Thyroid gland (tissue), 4 donors: Measurements from ENCODE around the gene GLIS2. TPM values are rescaled to one million over a fixed set of nuclear protein-coding genes. Genes with fewer than 3 reads are reported as not detected.

Source experiments
- DNase-seq, 2 donors: peaks; one replicate each; pipeline ENCODE4 v3.0.0-alpha.2; 2019
- H3K27ac ChIP-seq, 3 donors: fragments of 200-600 bp; sonication (generic); 1 replicate in 2 of 3; 2 replicates in 1 of 3; pipeline ENCODE4 v1.5.1; 2016 to 2019; ENCODE audit warnings: mild to moderate bottlenecking in 1 of 3, moderate library complexity in 1 of 3
- H3K27me3 ChIP-seq: fragments of 200-600 bp; sonication (generic); one replicate; pipeline ENCODE4 v1.5.1; 2019
- H3K36me3 ChIP-seq, 2 donors: fragments of 200-600 bp; sonication (generic); one replicate each; pipeline ENCODE4 v1.5.1; 2016 to 2019
- H3K4me1 ChIP-seq, 2 donors: fragments of 200-600 bp; sonication (generic); one replicate each; pipeline ENCODE4 v1.5.1; 2017 to 2019
- H3K4me3 ChIP-seq, 3 donors: fragments of 200-600 bp; sonication (generic); replicated peaks in 1 of 3; 1 replicate in 2 of 3; 2 replicates in 1 of 3; pipeline ENCODE4 v1.5.1; 2016; ENCODE audit warnings: mild to moderate bottlenecking in 1 of 3
- H3K9me3 ChIP-seq: fragments of 200-600 bp; sonication (generic); one replicate; pipeline ENCODE4 v1.5.1; 2017
- CTCF ChIP-seq, 6 experiments: fragments of 200-600 bp in 3 of 6; fragments of 450-650 bp in 3 of 6; sonication (generic) in 3 of 6; IDR thresholded peaks; one replicate each; pipeline ENCODE4 v1.5.1; 2016 to 2019; ENCODE audit warnings: antibody characterized with exemption in 6 of 6, mild to moderate bottlenecking in 2 of 6, inconsistent platforms in 1 of 6, moderate library complexity in 1 of 6
- POLR2A ChIP-seq, 2 donors: fragments of 450-650 bp; IDR thresholded peaks; one replicate each; pipeline ENCODE4 v1.6.1; 2017; ENCODE audit warnings: antibody characterized with exemption in 2 of 2, mild to moderate bottlenecking in 2 of 2, moderate library complexity in 1 of 2
- WGBS, 2 donors: methylation state at CpG; one replicate each; pipeline ENCODE4 v1.1.5; 2017; 5-methylcytosine and 5-hydroxymethylcytosine counted together
- intact Hi-C: fragments of 100-400 bp; cut with DNase I; formaldehyde crosslinking; loops from one replicate; pipeline ENCODE4 v1.15.1; 2023
- total RNA-seq, 4 donors: library from RNA; depleted of rRNA; stranded (reverse); fragments of >200 nt; gene quantifications; one replicate each; pipeline ENCODE4 v1.2.3, GENCODE V29; 2016

Gene GLIS2
- total RNA-seq, 4 donors from 2014 or later, result 5.5 to 7.6 (median 6.7) TPM

- DNase-seq, result peak; percentile 54 to 74
- TF ChIP-seq POLR2A (IDR thresholded peaks at IDR 0.05), result no peak
- TF ChIP-seq CTCF (IDR thresholded peaks at IDR 0.05), result no peak
- H3K27ac ChIP-seq, result peak overlapping the region; percentile 81 to 95 (median 93)
- H3K36me3 ChIP-seq, result no peaks in the 10 kb centered on the region
- H3K27me3 ChIP-seq, result no peaks in the 10 kb centered on the region
- H3K4me1 ChIP-seq, result peaks cover 79 to 92% of the 10 kb centered on the region in 2 donors
- H3K4me3 ChIP-seq, result no peak overlapping the region
- WGBS, 2 donors, result 61 to 73% methylated on average over 3 to 16 of the region's 30 CpGs
- intact Hi-C loops, result no loop called here
- H3K9me3 ChIP-seq, result no peaks in the 10 kb centered on the region
Observed at GRCh38 chr16:4322121-4323052, 6.5 kb downstream of the GLIS2 start.

GRCh38 chr16:4323071-4323844, 7.4 kb downstream of the GLIS2 start:
- Histone ChIP-seq H3K27ac (peak overlapping the region; percentile 81 to 95 (median 93)), H3K27me3 (no peaks in the 10 kb centered on the region), H3K4me1 (peaks cover 77 to 92% of the 10 kb centered on the region in 2 donors), H3K9me3 (no peaks in the 10 kb centered on the region), H3K36me3 (no peaks in the 10 kb centered on the region), H3K4me3 (no peak overlapping the region)
- intact Hi-C loops, result no loop called here
- peak; percentile 75 to 83 for DNase-seq
- 44 to 50% methylated on average over 7 to 10 of the region's 21 CpGs for WGBS, 2 donors
- no peak for TF ChIP-seq CTCF (IDR thresholded peaks at IDR 0.05)
- TF ChIP-seq POLR2A (IDR thresholded peaks at IDR 0.05), result peak in 1 of 2 donors; percentile 8

GRCh38 chr16:4323845-4324488, 8.1 kb downstream of the GLIS2 start:
- DNase-seq, result peak; percentile 75 to 82
- H3K4me3 ChIP-seq, result no peak overlapping the region
- peak overlapping the region; percentile 81 to 95 (median 93) for H3K27ac ChIP-seq
- 32 to 36% methylated on average over 4 to 5 of the region's 12 CpGs for WGBS, 2 donors
- intact Hi-C loops, result no loop called here
- H3K9me3 ChIP-seq, result no peaks in the 10 kb centered on the region
- no peaks in the 10 kb centered on the region for H3K36me3 ChIP-seq
- H3K4me1 ChIP-seq, result peaks cover 75 to 92% of the 10 kb centered on the region in 2 donors
- H3K27me3 ChIP-seq, result no peaks in the 10 kb centered on the region
- TF ChIP-seq CTCF (IDR thresholded peaks at IDR 0.05) (no peak), POLR2A (IDR thresholded peaks at IDR 0.05) (no peak)

GRCh38 chr16:4324492-4325252, 8.8 kb downstream of the GLIS2 start:
- DNase-seq, result no peak
- H3K27me3 ChIP-seq, result no peaks in the 10 kb centered on the region
- no peaks in the 10 kb centered on the region for H3K36me3 ChIP-seq
- intact Hi-C loops, result no loop called here
- TF ChIP-seq CTCF (IDR thresholded peaks at IDR 0.05) (no peak), POLR2A (IDR thresholded peaks at IDR 0.05) (no peak)
- peaks cover 68 to 91% of the 10 kb centered on the region in 2 donors for H3K4me1 ChIP-seq
- H3K4me3 ChIP-seq, result no peak overlapping the region
- WGBS, 2 donors, result 69 to 80% methylated on average over 17 to 19 of the region's 22 CpGs
- H3K9me3 ChIP-seq, result no peaks in the 10 kb centered on the region
- H3K27ac ChIP-seq, result peak overlapping the region; percentile 81 to 95 (median 93)
